Duodenal mucosa (tissue), 2 donors: ENCODE measurements around the gene MZT2A.
"Not testable (repeated sequence)": the region's sequence is repeated elsewhere in the genome, so short reads cannot be mapped to it uniquely, and the experiment has no call there.

Experiments
- H3K27ac ChIP-seq: one replicate; pipeline ENCODE4 v1.7.0; 2013; ENCODE audit warnings: low read depth, low read length
- H3K27me3 ChIP-seq, 2 donors: one replicate each; pipeline ENCODE4 v1.7.0; 2013; ENCODE audit warnings: low read length in 2 of 2, control low read depth in 1 of 2; ENCODE audit not compliant: insufficient read depth in 2 of 2, control insufficient read depth in 1 of 2
- H3K36me3 ChIP-seq, 2 donors: one replicate each; pipeline ENCODE4 v1.7.0; 2013; ENCODE audit warnings: low read length in 2 of 2, control low read depth in 1 of 2; ENCODE audit not compliant: insufficient read depth in 2 of 2, control insufficient read depth in 1 of 2
- H3K4me1 ChIP-seq, 2 donors: one replicate each; pipeline ENCODE4 v1.7.0; 2013; ENCODE audit warnings: low read length in 2 of 2, control low read depth in 1 of 2; ENCODE audit not compliant: insufficient read depth in 2 of 2, control insufficient read depth in 1 of 2
- H3K4me3 ChIP-seq, 2 donors: one replicate each; pipeline ENCODE4 v1.7.0; 2013; ENCODE audit warnings: low read length in 2 of 2, low read depth in 1 of 2
- H3K9ac ChIP-seq, 2 donors: one replicate each; pipeline ENCODE4 v1.7.0; 2013; ENCODE audit warnings: low read length in 2 of 2, low read depth in 1 of 2
- H3K9me3 ChIP-seq, 2 donors: one replicate each; pipeline ENCODE4 v1.7.0; 2013; ENCODE audit warnings: low read length in 2 of 2, control low read depth in 1 of 2; ENCODE audit not compliant: control insufficient read depth in 1 of 2

Gene MZT2A

GRCh38 chr2:131519871-131520470, 27.8 kb upstream of the MZT2A start:
- H3K4me1 ChIP-seq, H3K9ac ChIP-seq, H3K27ac ChIP-seq, H3K4me3 ChIP-seq, H3K9me3 ChIP-seq, H3K27me3 ChIP-seq: not testable (repeated sequence)
- H3K36me3 ChIP-seq, result peaks cover 0 to 22% of the 10 kb centered on the region in 2 donors

GRCh38 chr2:131519466-131519865, 27.3 kb upstream of the MZT2A start:
- Histone ChIP-seq H3K9me3 (no peaks in the 10 kb centered on the region), H3K27me3 (no peaks in the 10 kb centered on the region), H3K9ac (no peak overlapping the region), H3K27ac (no peak overlapping the region), H3K4me1 (no peaks in the 10 kb centered on the region), H3K36me3 (peaks cover 0 to 22% of the 10 kb centered on the region in 2 donors), H3K4me3 (no peak overlapping the region)

DNA sequence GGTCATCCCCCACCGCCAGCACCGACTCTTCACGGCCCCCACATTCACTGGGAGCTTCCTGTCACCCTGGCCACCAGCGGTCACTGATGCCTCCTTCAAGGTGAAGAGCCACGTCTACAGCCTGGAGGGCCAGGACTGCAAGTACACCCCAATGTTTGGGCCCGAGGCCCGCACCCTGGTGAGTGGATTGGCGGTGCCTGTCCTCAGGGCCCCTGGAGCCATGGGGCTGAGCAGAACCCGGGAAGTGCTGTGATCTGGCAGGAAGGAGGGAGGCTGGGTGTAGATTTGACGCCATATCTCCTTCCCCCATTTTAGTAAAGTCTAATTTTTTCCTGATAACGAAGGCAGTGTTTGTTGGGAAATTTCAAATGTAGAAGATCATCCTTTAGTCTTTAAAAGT, 26.3 kb upstream of the MZT2A start:
- not testable (repeated sequence) for H3K9ac ChIP-seq, H3K27me3 ChIP-seq
- H3K36me3 ChIP-seq, result peaks cover 0 to 29% of the 10 kb centered on the region in 2 donors

DNA sequence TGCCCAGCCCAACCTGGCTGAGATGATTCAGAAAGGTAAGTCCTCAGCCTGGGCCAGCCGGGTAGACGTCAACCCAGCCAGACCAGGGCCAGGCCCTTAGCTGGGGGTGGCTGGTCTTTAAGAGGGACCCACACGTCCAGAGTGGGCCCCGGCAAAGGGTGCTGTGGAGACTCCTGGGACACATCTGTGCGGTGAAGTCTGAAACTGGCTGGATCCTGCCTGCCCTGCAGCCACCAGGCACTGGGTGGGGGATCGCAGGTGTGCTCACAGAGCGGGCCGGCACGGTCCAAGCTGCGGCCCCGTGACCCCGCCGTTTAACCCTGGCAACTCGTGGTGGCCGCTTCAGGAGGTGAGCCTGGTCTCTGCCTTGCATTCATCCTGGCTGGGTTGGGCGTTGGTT, 25.7 kb upstream of the MZT2A start:
- H3K27me3 ChIP-seq, H3K9ac ChIP-seq, H3K4me3 ChIP-seq, H3K27ac ChIP-seq, H3K9me3 ChIP-seq, H3K4me1 ChIP-seq: not testable (repeated sequence)
- peaks cover 0 to 29% of the 10 kb centered on the region in 2 donors for H3K36me3 ChIP-seq

More for the DNA sequence above, 26.3 kb upstream of the MZT2A start:
- H3K4me1 ChIP-seq, H3K27ac ChIP-seq, H3K4me3 ChIP-seq, H3K9me3 ChIP-seq: not testable (repeated sequence)

- Histone ChIP-seq H3K9ac (no peak overlapping the region), H3K9me3 (no peaks in the 10 kb centered on the region), H3K27me3 (no peaks in the 10 kb centered on the region), H3K27ac (no peak overlapping the region), H3K36me3 (peaks cover 0 to 34% of the 10 kb centered on the region in 2 donors), H3K4me3 (no peak overlapping the region), H3K4me1 (no peaks in the 10 kb centered on the region)
Measured at GRCh38 chr2:131517106-131517831, 25.1 kb upstream of the MZT2A start.

DNA sequence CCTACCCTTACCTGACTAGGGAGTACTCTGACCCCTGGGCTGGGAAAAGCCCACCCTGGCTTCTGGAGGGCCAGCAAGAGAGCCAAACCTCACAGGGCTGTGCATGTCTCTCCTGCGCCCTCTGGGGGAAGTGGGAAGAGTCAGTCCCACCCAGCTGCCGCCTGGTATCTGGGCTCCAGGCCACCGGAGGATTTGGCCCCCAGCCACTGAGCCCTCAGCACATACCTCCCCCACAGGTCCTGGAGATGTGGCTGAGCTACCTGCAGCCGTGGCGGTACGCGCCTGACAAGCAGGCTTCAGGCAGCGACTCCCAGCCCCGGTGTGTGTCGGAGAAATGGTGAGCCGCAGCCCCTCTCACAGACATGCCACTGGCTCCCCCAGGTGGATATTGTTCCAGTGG, 24.4 kb upstream of the MZT2A start:
- peaks cover 0 to 34% of the 10 kb centered on the region in 2 donors for H3K36me3 ChIP-seq
- H3K4me3 ChIP-seq, H3K9me3 ChIP-seq: not testable (repeated sequence)

DNA sequence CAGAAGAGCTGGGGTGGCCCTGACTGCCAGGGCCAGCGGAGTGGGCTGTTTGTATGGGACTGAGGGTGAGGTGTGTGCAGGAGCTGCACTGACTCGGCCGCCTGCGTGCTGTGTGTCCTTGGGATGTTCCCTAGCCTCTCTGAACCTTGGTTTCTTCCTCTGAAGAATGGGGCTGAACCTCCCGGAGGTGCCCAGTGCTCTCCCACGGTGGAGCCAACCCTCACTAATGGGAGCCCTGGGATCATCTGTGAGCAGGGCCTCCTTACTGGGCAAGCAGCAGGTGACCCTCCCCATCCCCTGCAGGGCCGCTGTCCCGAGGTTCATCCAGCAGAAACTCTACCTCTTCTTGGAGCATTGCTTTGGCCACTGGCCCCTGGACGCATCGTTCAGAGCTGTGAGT, 23.8 kb upstream of the MZT2A start:
- no peaks in the 10 kb centered on the region for H3K9me3 ChIP-seq
- H3K4me3 ChIP-seq, result no peak overlapping the region
- H3K27me3 ChIP-seq, result no peaks in the 10 kb centered on the region
- H3K27ac ChIP-seq, result no peak overlapping the region
- H3K4me1 ChIP-seq, result no peaks in the 10 kb centered on the region
- no peak overlapping the region for H3K9ac ChIP-seq
- peaks cover 0 to 34% of the 10 kb centered on the region in 2 donors for H3K36me3 ChIP-seq

More for the DNA sequence above, 24.4 kb upstream of the MZT2A start:
- not testable (repeated sequence) for H3K27me3 ChIP-seq, H3K4me1 ChIP-seq, H3K27ac ChIP-seq, H3K9ac ChIP-seq

DNA sequence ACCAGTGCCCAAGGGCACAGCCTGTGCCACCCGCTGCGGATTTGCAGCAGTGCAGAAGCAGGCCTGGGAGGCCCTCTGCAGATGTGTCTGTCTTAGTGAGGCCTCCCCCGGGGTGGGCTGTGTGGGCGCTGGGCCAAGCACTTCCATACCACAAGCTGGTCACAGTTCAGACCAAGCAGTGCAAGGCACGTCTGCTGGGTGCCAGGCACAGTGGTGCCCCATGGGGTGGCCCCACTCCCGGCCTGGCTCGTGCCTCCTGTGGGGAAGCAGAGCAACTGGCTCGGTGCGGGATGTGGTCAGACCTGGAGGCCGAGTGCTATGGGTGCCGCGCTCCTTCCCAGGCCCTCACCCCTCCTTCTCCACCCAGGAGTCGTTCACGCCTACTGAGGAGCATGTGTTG, 23.0 kb upstream of the MZT2A start:
- not testable (repeated sequence) for H3K4me3 ChIP-seq, H3K27me3 ChIP-seq, H3K9ac ChIP-seq, H3K4me1 ChIP-seq, H3K27ac ChIP-seq, H3K9me3 ChIP-seq
- H3K36me3 ChIP-seq, result peaks cover 0 to 28% of the 10 kb centered on the region in 2 donors

- H3K27ac ChIP-seq, H3K9me3 ChIP-seq, H3K9ac ChIP-seq, H3K4me3 ChIP-seq, H3K27me3 ChIP-seq, H3K4me1 ChIP-seq: not testable (repeated sequence)
- peaks cover 2 to 32% of the 10 kb centered on the region in 2 donors for H3K36me3 ChIP-seq
Measured at GRCh38 chr2:131514408-131515166, 22.4 kb upstream of the MZT2A start.
